H1 (cell line): Measurements from ENCODE around the gene HEBP1. TPM values are rescaled to one million over a fixed set of nuclear protein-coding genes. Genes with fewer than 3 reads are reported as not detected.
"Not testable (repeated sequence)": the region's sequence is repeated elsewhere in the genome, so short reads cannot be mapped to it uniquely, and the experiment has no call there.

Source experiments
- CTCF ChIA-PET: fragments of 300-600 bp; sonication (Branson Sonifier 250); formaldehyde crosslinking; loops from one replicate; lab custom pipeline; 2021; ENCODE audit not compliant: partially characterized antibody; lab: Charles Lee
- POLR2A ChIA-PET: fragments of 300-600 bp; sonication (Branson Sonifier 250); formaldehyde crosslinking; loops from one replicate; lab custom pipeline; 2021; ENCODE audit warnings: inconsistent platforms; ENCODE audit not compliant: partially characterized antibody; lab: Charles Lee
- DNase-seq, 2 experiments: peaks; one replicate each; pipeline versions ENCODE4 v3.0.0 to v3.0.0-alpha.2; 2010 to 2022; ENCODE audit warnings: low spot score in 2 of 2, low read depth in 1 of 2, mixed read lengths in 1 of 2
- FAIRE-seq: peaks from 2 replicates; lab custom pipeline; 2011; peaks lifted over from hg19 to GRCh38; lab: Jason Lieb, UNC
- H2AFZ ChIP-seq: 2 replicates; pipeline ENCODE4 v1.8.1; 2012; ENCODE audit warnings: low read length, inconsistent platforms
- H2AK5ac ChIP-seq: 2 replicates; pipeline ENCODE4 v1.6.1; 2013; ENCODE audit warnings: low read depth, low read length
- H2BK120ac ChIP-seq: replicated peaks from 2 replicates; pipeline ENCODE3; 2013; ENCODE audit warnings: low read depth, low read length, inconsistent platforms
- H2BK12ac ChIP-seq: 2 replicates; pipeline ENCODE4 v1.6.1; 2013; ENCODE audit warnings: low read depth, low read length
- H2BK15ac ChIP-seq: 2 replicates; pipeline ENCODE4 v1.6.1; 2013; ENCODE audit warnings: low read length
- H2BK20ac ChIP-seq: 2 replicates; pipeline ENCODE4 v1.6.1; 2013; ENCODE audit warnings: low read length
- H2BK5ac ChIP-seq: 2 replicates; pipeline ENCODE4 v1.6.1; 2013; ENCODE audit warnings: low read depth, low read length
- H3K14ac ChIP-seq: 2 replicates; pipeline ENCODE4 v1.6.1; 2013; ENCODE audit warnings: inconsistent platforms; ENCODE audit not compliant: insufficient read length
- H3K18ac ChIP-seq: 2 replicates; pipeline ENCODE4 v1.6.1; 2013; ENCODE audit warnings: low read length; ENCODE audit errors: extremely low read depth
- H3K23ac ChIP-seq: 2 replicates; pipeline ENCODE4 v1.6.1; 2013; ENCODE audit warnings: inconsistent platforms; ENCODE audit not compliant: insufficient read length
- H3K23me2 ChIP-seq: 2 replicates; pipeline ENCODE4 v1.6.1; 2013; ENCODE audit warnings: low read depth, low read length
- H3K27ac ChIP-seq: 2 replicates; pipeline ENCODE4 v1.6.1; 2011; ENCODE audit warnings: low read depth, low read length, inconsistent platforms
- H3K27me3 ChIP-seq, 4 experiments: replicated peaks in 1 of 4; 1 replicate in 1 of 4; 2 replicates in 3 of 4; pipeline versions ENCODE4 v1.6.1 to v1.8.1; 2011 to 2013; ENCODE audit warnings: low read length in 3 of 4, mild to moderate bottlenecking in 3 of 4, inconsistent platforms in 2 of 4, mixed read lengths in 2 of 4, moderate library complexity in 1 of 4; ENCODE audit not compliant: control insufficient read depth in 3 of 4, insufficient read depth in 3 of 4; ENCODE audit errors: extremely low read depth in 1 of 4
- H3K36me3 ChIP-seq, 4 experiments: 2 replicates each; pipeline versions ENCODE4 v1.6.1 to v1.8.1; 2011 to 2013; ENCODE audit warnings: mild to moderate bottlenecking in 4 of 4, low read length in 3 of 4, moderate library complexity in 2 of 4, control low read depth in 1 of 4, inconsistent platforms in 1 of 4; ENCODE audit not compliant: insufficient read depth in 4 of 4, control insufficient read depth in 2 of 4
- H3K4ac ChIP-seq: replicated peaks from 2 replicates; pipeline ENCODE3; 2013; ENCODE audit warnings: low read length, low read depth, mixed read lengths, inconsistent platforms; ENCODE audit not compliant: insufficient read length
- H3K4me1 ChIP-seq, 4 experiments: replicated peaks in 1 of 4; 1 replicate in 1 of 4; 2 replicates in 3 of 4; pipeline versions ENCODE4 v1.6.1 to v1.8.1; 2011 to 2013; ENCODE audit warnings: low read length in 3 of 4, inconsistent platforms in 2 of 4, mixed read lengths in 1 of 4; ENCODE audit not compliant: insufficient read depth in 4 of 4, control insufficient read depth in 3 of 4
- H3K4me2 ChIP-seq, 2 experiments: 2 replicates each; pipeline versions ENCODE4 v1.6.1 to v1.8.1; 2011 to 2013; ENCODE audit warnings: low read depth in 2 of 2, low read length in 2 of 2, control low read depth in 1 of 2, inconsistent platforms in 1 of 2, mild to moderate bottlenecking in 1 of 2; ENCODE audit not compliant: insufficient read depth in 1 of 2
- H3K4me3 ChIP-seq, 4 experiments: fragments of 200-600, 300-600 bp in 1 of 4; sonication (generic), shearing (Covaris generic), sonication (Bioruptor Twin) in 1 of 4; 2 replicates each; pipeline versions ENCODE4 v1.5.1 to v1.8.1; 2011 to 2016; ENCODE audit warnings: low read length in 4 of 4, low read depth in 3 of 4, control low read depth in 2 of 4, inconsistent platforms in 2 of 4, mild to moderate bottlenecking in 2 of 4, mixed read lengths in 1 of 4, moderate library complexity in 1 of 4; ENCODE audit not compliant: insufficient read depth in 2 of 4; ENCODE audit errors: extremely low read depth in 1 of 4
- H3K56ac ChIP-seq: replicated peaks from 2 replicates; pipeline ENCODE3; 2013; ENCODE audit warnings: low read depth, mild to moderate bottlenecking, mixed read lengths, low read length, inconsistent platforms; ENCODE audit not compliant: insufficient read length
- H3K79me1 ChIP-seq: 2 replicates; pipeline ENCODE4 v1.6.1; 2013; ENCODE audit warnings: low read depth, low read length, control low read depth
- H3K79me2 ChIP-seq, 2 experiments: 2 replicates each; pipeline versions ENCODE4 v1.6.1 to v1.8.1; 2012 to 2013; ENCODE audit warnings: low read length in 2 of 2, mild to moderate bottlenecking in 2 of 2, inconsistent platforms in 1 of 2; ENCODE audit not compliant: insufficient read depth in 2 of 2, control insufficient read depth in 1 of 2
- H3K9ac ChIP-seq, 4 experiments: replicated peaks in 1 of 4; 1 replicate in 1 of 4; 2 replicates in 3 of 4; pipeline versions ENCODE4 v1.6.1 to v1.8.1; 2011 to 2013; ENCODE audit warnings: low read depth in 3 of 4, low read length in 3 of 4, control low read depth in 2 of 4, mild to moderate bottlenecking in 2 of 4, moderate library complexity in 2 of 4, inconsistent platforms in 1 of 4; ENCODE audit errors: extremely low read depth in 1 of 4
- H3K9me3 ChIP-seq, 2 experiments: 2 replicates each; pipeline versions ENCODE4 v1.6.1 to v1.8.1; 2012 to 2013; ENCODE audit warnings: mild to moderate bottlenecking in 2 of 2, moderate library complexity in 2 of 2, control low read depth in 1 of 2, inconsistent platforms in 1 of 2, low read depth in 1 of 2, low read length in 1 of 2, mixed read lengths in 1 of 2; ENCODE audit not compliant: insufficient read depth in 2 of 2
- H4K20me1 ChIP-seq, 2 experiments: replicated peaks in 1 of 2; 2 replicates each; pipeline versions ENCODE3 to v1.8.1; 2011 to 2013; ENCODE audit warnings: inconsistent platforms in 2 of 2, low read length in 2 of 2, mild to moderate bottlenecking in 1 of 2; ENCODE audit not compliant: insufficient read depth in 2 of 2, control insufficient read depth in 1 of 2
- H4K5ac ChIP-seq: 2 replicates; pipeline ENCODE4 v1.6.1; 2013; ENCODE audit warnings: low read length, low read depth, mixed read lengths, inconsistent platforms; ENCODE audit not compliant: insufficient read length
- H4K8ac ChIP-seq: 2 replicates; pipeline ENCODE4 v1.8.0; 2013; ENCODE audit warnings: mild to moderate bottlenecking, moderate library complexity, low read length, inconsistent platforms; ENCODE audit not compliant: insufficient read depth; ENCODE audit errors: extremely low read depth
- H4K91ac ChIP-seq: replicated peaks from 2 replicates; pipeline ENCODE3; 2013; ENCODE audit warnings: low read length, mixed read lengths, inconsistent platforms; ENCODE audit not compliant: insufficient read length
- WGBS, 2 experiments: shearing (Covaris generic) in 1 of 2; methylation state at CpG; one replicate each; pipeline versions ENCODE4 v1.1.6 to v1.1.7; 2013 to 2015; ENCODE audit warnings: low lambda C conversion rate in 2 of 2, mixed read lengths in 2 of 2, inconsistent platforms in 1 of 2, low coverage in 1 of 2, missing lambda C conversion rate in 1 of 2; ENCODE audit not compliant: insufficient replicate concordance in 2 of 2, insufficient coverage in 1 of 2, insufficient read length in 1 of 2; ENCODE audit errors: extremely low coverage in 1 of 2, missing lambda C conversion rate in 1 of 2; 5-methylcytosine and 5-hydroxymethylcytosine counted together
- polyA plus RNA-seq, 7 experiments: library from polyadenylated mRNA; depleted of rRNA in 3 of 7; stranded (reverse) in 5 of 7; unstranded in 2 of 7; fragments of >200 nt in 5 of 7; fragments of 200-250 nt in 2 of 7; gene quantifications; 1 replicate in 5 of 7; 2 replicates in 1 of 7; 4 replicates in 1 of 7; pipeline versions ENCODE4 v1.2.1 to v1.2.3, GENCODE V29; 2011 to 2013; ENCODE audit warnings: missing spikeins in 2 of 7, mixed read lengths in 2 of 7
- total RNA-seq: library from RNA; stranded (reverse); fragmentation: NEBNext Ultra II Directional; extraction: Animal tissue kit (Norgen Biotek cat#: 25700); gene quantifications from 2 replicates; pipeline ENCODE4 v1.2.1, GENCODE V29; 2021

Gene HEBP1
- total and polyA plus RNA-seq, 2 of the 8 experiments (the other 6 are each of a cell fraction or from before 2014, with no cell fraction given): 30.8 to 56.1 TPM

GRCh38 chr12:13035335-13035734, 35.3 kb upstream of the HEBP1 start:
- H3K56ac ChIP-seq, DNase-seq, H3K79me2 ChIP-seq, H3K4me3 ChIP-seq, H3K4ac ChIP-seq, H4K20me1 ChIP-seq, H4K91ac ChIP-seq, H3K9ac ChIP-seq, POLR2A ChIA-PET, H2AFZ ChIP-seq, H4K8ac ChIP-seq, H3K23me2 ChIP-seq, H3K14ac ChIP-seq, H2BK15ac ChIP-seq, FAIRE-seq, H3K18ac ChIP-seq, H3K27ac ChIP-seq, H4K5ac ChIP-seq, H3K4me1 ChIP-seq, H3K36me3 ChIP-seq, H2AK5ac ChIP-seq, H2BK120ac ChIP-seq, H3K23ac ChIP-seq, H3K79me1 ChIP-seq, H3K4me2 ChIP-seq, H3K9me3 ChIP-seq, H3K27me3 ChIP-seq, H2BK5ac ChIP-seq, H2BK20ac ChIP-seq, H2BK12ac ChIP-seq: not testable (repeated sequence)
- 89% methylated on average over 5 of the region's 5 CpGs; no CpG with 5 or more reads in 1 of the 2 experiments for WGBS, 2 experiments
- CTCF ChIA-PET: interaction anchor here (0.6 to 2.1 kb wide), 10 partner anchors 8 to 865 kb away, joined by 3 to 7 read pairs (median 5); partner anchors contain the start of gene FAM234B
